Left ventricle myocardium superior (tissue), 1 donor: ENCODE measurements around the gene OR2H2. TPM values are rescaled to one million over a fixed set of nuclear protein-coding genes. Genes with fewer than 3 reads are reported as not detected.

Source experiments
- ATAC-seq: fragments of 200-7000 bp; cut with Tn5 transposase; one replicate; pipeline ENCODE4 v1.9.1; 2020; ENCODE audit warnings: mild to moderate bottlenecking, moderate library complexity
- DNase-seq: peaks from one replicate; pipeline ENCODE4 v3.0.0-alpha.2; 2020
- intact Hi-C: fragments of 100-400 bp; cut with micrococcal nuclease; formaldehyde crosslinking; loops from one replicate; pipeline ENCODE4 v1.11.0; 2022
- long read RNA-seq: library from polyadenylated mRNA; unstranded; transcript quantifications from one replicate; pipeline ENCODE4 v2.0.0, GENCODE V29; 2021
- total RNA-seq: library from RNA; stranded (reverse); fragmentation: NEBNext Ultra II Directional; extraction: Animal tissue kit (Norgen Biotek cat#: 25700); gene quantifications from one replicate; pipeline ENCODE4 v1.2.1, GENCODE V29; 2021
- donor health status: DM: no; HTN: yes; CAD: no; lungs with severe emphysema.

Gene OR2H2
- not detected for total RNA-seq
- long read RNA-seq, result 0 reads

DNA sequence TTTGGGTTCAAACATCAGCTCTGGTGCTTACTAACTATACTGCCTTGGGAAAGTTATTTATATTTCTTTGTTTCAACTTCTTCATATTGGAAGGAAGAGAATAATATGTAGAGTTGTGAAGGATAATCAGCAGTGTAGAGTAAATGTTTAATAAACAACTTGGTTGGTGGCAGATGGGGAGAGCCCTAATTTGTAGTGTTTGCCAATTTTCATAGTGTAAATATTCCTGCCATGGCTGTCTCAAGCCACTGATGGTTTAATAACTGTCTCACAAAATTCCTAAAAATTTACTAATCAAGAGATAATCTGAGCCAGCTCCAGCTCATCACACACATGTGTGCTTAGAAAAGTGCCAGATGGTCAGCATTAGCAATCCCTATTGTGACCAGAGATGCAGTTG lies at the start of gene OR2H2:
OR2H2 (plus strand) TSS at position 301 of the 400 bp plus-strand sequence. CDS start 2,824 bp downstream, outside the sequence.
- no peak for DNase-seq
- ATAC-seq, result no peak
- intact Hi-C loops, result loop anchor here (10.0 kb wide), 1 partner anchor 900 kb away; no protein-coding TSS in a partner anchor

DNA sequence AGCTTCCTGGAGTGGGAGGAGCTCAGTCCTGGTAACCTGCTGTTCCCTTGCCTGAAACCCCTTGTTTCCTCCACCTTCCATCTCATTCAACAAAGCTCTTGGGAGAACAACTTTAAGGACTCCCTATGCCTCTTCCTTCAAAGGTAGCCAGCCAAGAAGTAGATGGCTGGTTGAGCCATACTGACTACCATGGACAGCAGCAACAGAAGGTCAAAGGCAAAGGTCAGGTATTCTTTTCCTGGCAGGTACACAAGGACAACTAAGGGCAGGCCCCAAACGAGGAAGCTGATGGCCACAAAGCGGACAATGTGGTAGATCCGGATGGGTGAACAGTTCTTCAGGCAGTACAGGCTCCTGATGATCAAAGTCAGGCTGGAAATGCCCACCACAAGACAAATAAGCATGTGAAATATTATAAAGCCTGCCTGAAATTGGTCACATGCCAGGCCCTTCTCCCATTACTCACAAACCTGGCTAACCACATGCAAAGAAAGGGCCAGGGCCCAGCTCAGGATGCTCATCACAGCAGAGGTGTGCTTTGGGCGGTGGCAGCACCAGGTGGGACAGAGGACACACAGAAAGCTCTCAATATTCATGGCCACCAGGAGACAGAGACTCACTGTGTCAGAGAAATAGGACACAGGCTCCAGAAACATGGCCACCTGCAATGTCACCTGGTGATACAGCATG lies 47.1 kb upstream of the OR2H2 start:
- ATAC-seq (no peak), DNase-seq (no peak)
- intact Hi-C loops, result no loop called here

- ATAC-seq, result no peak
- no peak for DNase-seq
- intact Hi-C loops, result no loop called here
These were observed 37.3 kb upstream of the OR2H2 start for GRCh38 chr6:29547573-29547972.

DNA sequence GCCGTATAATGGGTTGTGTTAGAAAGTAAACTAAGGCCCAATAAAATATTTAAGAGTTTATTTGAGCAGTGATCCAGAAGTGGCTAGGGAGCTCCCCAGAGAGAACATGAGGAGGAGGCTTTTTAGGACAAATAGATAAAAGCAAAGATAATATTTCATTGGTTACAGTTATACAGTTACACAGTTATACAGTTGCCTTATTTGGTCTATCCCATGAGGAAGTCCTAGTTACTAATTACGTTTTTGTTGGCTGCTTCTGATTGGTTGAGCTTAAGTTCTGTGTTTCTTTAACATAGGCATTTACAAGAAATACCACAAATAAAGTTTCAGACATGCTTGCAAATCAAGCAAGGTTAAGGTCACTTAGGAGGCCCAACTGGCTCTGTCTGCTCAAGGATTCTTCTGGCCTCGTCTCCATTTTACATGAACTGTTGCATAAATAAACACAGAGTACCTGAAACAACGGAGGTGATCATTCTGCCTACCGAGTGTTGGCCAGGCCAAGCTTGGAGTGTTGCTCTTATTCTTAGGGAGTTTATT lies 32.3 kb upstream of the OR2H2 start:
- intact Hi-C loops, result no loop called here
- ATAC-seq (peak; percentile 88), DNase-seq (no peak)

DNA sequence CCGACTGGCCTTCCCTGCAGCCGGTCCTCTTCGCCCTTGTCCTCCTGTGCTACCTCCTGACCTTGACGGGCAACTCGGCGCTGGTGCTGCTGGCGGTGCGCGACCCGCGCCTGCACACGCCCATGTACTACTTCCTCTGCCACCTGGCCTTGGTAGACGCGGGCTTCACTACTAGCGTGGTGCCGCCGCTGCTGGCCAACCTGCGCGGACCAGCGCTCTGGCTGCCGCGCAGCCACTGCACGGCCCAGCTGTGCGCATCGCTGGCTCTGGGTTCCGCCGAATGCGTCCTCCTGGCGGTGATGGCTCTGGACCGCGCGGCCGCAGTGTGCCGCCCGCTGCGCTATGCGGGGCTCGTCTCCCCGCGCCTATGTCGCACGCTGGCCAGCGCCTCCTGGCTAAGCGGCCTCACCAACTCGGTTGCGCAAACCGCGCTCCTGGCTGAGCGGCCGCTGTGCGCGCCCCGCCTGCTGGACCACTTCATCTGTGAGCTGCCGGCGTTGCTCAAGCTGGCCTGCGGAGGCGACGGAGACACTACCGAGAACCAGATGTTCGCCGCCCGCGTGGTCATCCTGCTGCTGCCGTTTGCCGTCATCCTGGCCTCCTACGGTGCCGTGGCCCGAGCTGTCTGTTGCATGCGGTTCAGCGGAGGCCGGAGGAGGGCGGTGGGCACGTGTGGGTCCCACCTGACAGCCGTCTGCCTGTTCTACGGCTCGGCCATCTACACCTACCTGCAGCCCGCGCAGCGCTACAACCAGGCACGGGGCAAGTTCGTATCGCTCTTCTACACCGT lies 31.5 kb upstream of the OR2H2 start:
- intact Hi-C loops, result no loop called here
- ATAC-seq, result peak; percentile 94
- peak; percentile 84 for DNase-seq

GRCh38 chr6:29554764-29555163 lies 30.2 kb upstream of the OR2H2 start:
- DNase-seq (no peak), ATAC-seq (no peak)
- intact Hi-C loops, result no loop called here

GRCh38 chr6:29557320-29557719 lies 27.6 kb upstream of the OR2H2 start:
- intact Hi-C loops, result no loop called here

GRCh38 chr6:29558439-29559079 lies 26.4 kb upstream of the OR2H2 start:
- DNase-seq (no peak), ATAC-seq (no peak)
- intact Hi-C loops, result no loop called here

More at GRCh38 chr6:29557320-29557719, 27.6 kb upstream of the OR2H2 start:
- ATAC-seq (no peak), DNase-seq (no peak)

GRCh38 chr6:29559524-29560287 lies 25.2 kb upstream of the OR2H2 start, which contains the start of gene UBD:
TSS of gene UBD (minus strand) at chr6:29559732. CDS start at chr6:29559701, 31 bp downstream.
- intact Hi-C loops, result no loop called here
- DNase-seq (no peak), ATAC-seq (no peak)

DNA sequence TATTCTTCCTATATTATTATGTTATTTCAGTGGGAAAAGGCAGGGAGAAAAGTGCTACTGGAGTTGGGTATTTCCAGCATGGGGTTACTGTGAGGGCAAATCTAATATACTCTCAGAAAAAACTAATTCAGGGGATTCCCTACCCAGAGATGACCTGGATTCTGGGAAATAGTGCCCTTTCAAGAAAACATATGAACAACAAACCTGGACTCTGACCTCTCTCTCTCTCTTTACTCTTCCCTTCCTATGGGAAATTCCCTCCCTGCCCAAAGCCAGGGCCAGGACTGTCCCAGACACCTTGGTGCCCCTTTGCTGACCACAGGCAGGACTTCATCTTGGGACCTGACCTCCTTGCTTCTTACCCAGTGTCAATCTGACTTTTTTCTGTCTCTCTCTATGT lies 23.8 kb upstream of the OR2H2 start:
- intact Hi-C loops, result no loop called here
- ATAC-seq, result no peak

GRCh38 chr6:29561606-29562181 lies 23.2 kb upstream of the OR2H2 start:
- no peak for ATAC-seq
- no peak for DNase-seq
- intact Hi-C loops, result no loop called here

More for the DNA sequence above, 23.8 kb upstream of the OR2H2 start:
- no peak for DNase-seq

DNA sequence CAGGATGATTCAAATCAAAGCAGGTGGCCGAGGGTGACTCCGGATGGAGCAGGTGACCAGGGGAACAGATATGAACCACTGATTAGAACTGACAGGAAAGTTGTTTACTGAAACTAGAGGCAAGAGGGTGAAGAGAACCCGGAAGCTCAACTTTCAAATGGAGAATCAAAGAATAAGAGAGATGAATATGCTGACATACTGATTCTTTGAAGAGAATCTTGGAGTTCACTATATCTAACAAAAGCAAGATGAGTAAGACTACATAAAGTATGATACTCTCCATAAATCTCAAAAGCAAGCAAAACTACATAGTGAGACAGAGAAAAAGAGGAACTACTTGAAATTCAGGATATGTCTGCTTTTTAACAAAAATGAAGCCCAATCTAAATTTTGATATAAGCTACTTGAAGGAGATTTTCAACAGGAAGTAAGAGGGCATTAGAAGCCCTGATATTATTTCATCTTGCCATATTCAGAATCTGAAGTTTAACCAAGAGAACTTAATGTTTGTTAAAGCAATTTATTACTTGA lies 21.4 kb upstream of the OR2H2 start:
- ATAC-seq, result no peak
- intact Hi-C loops, result no loop called here

DNA sequence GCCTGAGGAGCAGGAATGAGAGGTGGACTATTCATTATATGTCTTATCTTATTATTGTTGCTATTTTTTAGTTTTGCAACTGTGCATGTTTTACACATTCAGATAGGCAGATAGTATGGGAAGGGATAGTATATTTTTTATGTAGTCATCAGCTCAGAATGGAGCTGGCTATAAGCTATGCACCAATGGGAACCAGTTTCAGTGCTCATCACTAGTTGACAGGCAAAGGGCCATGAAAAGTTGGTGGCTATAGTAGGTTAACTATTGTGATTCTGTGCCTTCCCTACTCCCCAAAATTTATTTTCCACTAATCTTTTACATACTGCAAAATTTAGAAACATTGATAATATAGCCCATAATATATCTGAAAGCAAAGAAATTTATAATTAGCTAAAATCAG lies 20.0 kb upstream of the OR2H2 start:
- ATAC-seq (no peak), DNase-seq (no peak)
- intact Hi-C loops, result no loop called here

More for the DNA sequence above, 21.4 kb upstream of the OR2H2 start:
- DNase-seq, result no peak

GRCh38 chr6:29566856-29567255 lies 18.1 kb upstream of the OR2H2 start:
- ATAC-seq, result no peak
- intact Hi-C loops, result no loop called here
- no peak for DNase-seq

DNA sequence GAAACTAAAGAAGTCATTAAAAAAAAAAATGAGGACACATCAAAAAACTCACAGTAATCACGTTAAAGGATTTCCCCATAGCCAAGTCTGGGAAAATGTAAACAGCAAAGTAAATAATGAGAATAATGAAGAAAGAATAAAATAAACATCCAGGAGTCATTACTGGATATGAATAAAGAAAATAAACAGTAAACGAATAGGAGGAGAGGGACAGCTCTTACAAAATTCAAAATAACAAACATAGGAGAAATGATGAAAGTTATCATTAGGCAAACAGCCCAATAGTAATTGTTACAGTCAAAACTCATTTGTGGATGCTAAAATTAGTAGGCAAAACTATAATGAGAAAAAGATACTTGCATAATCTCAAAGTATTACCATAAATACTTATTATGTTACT lies 17.4 kb upstream of the OR2H2 start:
- intact Hi-C loops, result no loop called here
- ATAC-seq (no peak), DNase-seq (no peak)

- intact Hi-C loops, result no loop called here
- ATAC-seq, result no peak
- DNase-seq, result no peak
These were observed 16.9 kb upstream of the OR2H2 start for GRCh38 chr6:29567991-29568390.

- ATAC-seq, result no peak
- no peak for DNase-seq
- intact Hi-C loops, result no loop called here
These were observed 8.9 kb upstream of the OR2H2 start for GRCh38 chr6:29576056-29576455.

DNA sequence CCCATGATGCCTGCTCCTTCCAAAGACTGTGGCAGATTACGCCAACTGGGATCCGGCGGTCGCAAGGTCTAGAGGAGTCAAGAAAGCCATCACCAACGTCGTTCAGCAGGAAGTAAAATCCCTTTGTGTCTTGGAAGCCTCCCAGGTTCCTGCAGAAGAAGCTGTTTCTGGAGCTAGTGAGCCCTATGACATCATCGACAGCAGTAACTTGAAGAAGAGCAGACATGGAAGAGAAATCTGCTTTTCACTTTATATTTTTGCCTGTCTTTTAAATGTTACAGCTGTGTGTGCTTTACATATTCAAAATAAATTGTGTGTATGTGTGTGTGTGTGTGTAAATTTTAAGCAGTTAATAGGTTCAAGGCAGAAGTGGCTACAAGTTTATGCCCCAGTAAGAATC lies 7.4 kb upstream of the OR2H2 start:
- intact Hi-C loops, result no loop called here
- DNase-seq (no peak), ATAC-seq (no peak)
